GM11168 (cell line): ENCODE measurements around the gene RBM20.

Experiments used
- in situ Hi-C: fragments of 300-500 bp; cut with MboI; formaldehyde crosslinking; loops from one replicate; pipeline ENCODE4 v1.12.0; 2022; ENCODE audit warnings: low sequenced_read_pairs; ENCODE audit not compliant: unreplicated experiment

RBM20 gene

GRCh38 chr10:110667620-110668343, 23.6 kb downstream of the RBM20 start:
- in situ Hi-C loops = no loop called here

GRCh38 chr10:110668443-110668842, 24.3 kb downstream of the RBM20 start:
- in situ Hi-C loops = no loop called here

- in situ Hi-C loops = no loop called here
These were observed 26.2 kb downstream of the RBM20 start for GRCh38 chr10:110670335-110670734.

- in situ Hi-C loops = no loop called here
These were observed 27.8 kb downstream of the RBM20 start for GRCh38 chr10:110671788-110672579.

- in situ Hi-C loops = no loop called here
These were observed 28.4 kb downstream of the RBM20 start for GRCh38 chr10:110672580-110672919.

- in situ Hi-C loops = no loop called here
These were observed 31.9 kb downstream of the RBM20 start for GRCh38 chr10:110676016-110676415.

GRCh38 chr10:110679486-110680272, 35.5 kb downstream of the RBM20 start:
- in situ Hi-C loops = no loop called here

- in situ Hi-C loops = no loop called here
These were observed 36.3 kb downstream of the RBM20 start for GRCh38 chr10:110680273-110681020.

- in situ Hi-C loops = no loop called here
These were observed 37.0 kb downstream of the RBM20 start for GRCh38 chr10:110681023-110681681.

- in situ Hi-C loops = no loop called here
These were observed 38.2 kb downstream of the RBM20 start for GRCh38 chr10:110682348-110682747.

GRCh38 chr10:110684800-110685446, 40.8 kb downstream of the RBM20 start:
- in situ Hi-C loops = no loop called here

- in situ Hi-C loops = no loop called here
These were observed 41.9 kb downstream of the RBM20 start for GRCh38 chr10:110686047-110686446.

GRCh38 chr10:110686949-110687348, 42.8 kb downstream of the RBM20 start:
- in situ Hi-C loops = no loop called here

- in situ Hi-C loops = no loop called here
These were observed 43.3 kb downstream of the RBM20 start for GRCh38 chr10:110687400-110687799.

GRCh38 chr10:110691139-110691538, 47.0 kb downstream of the RBM20 start:
- in situ Hi-C loops = no loop called here

GRCh38 chr10:110694263-110694662, 50.1 kb downstream of the RBM20 start:
- in situ Hi-C loops = no loop called here

GRCh38 chr10:110694820-110695538, 50.8 kb downstream of the RBM20 start:
- in situ Hi-C loops = no loop called here

GRCh38 chr10:110695539-110695886, 51.4 kb downstream of the RBM20 start:
- in situ Hi-C loops = no loop called here

- in situ Hi-C loops = no loop called here
These were observed 52.3 kb downstream of the RBM20 start for GRCh38 chr10:110696436-110696835.
